Stimulated activated CD8-positive, alpha-beta memory T cell treated with anti-CD3 and anti-CD28 coated beads, Interleukin-4, amount 100 ng/mL, for 24 hours (primary cell): Measurements from ENCODE around the gene RBM6.
"Not testable (repeated sequence)": the region's sequence is repeated elsewhere in the genome, so short reads cannot be mapped to it uniquely, and the experiment has no call there.

Source experiments
- DNase-seq: peaks from one replicate; pipeline ENCODE4 v3.0.0-alpha.2; 2020; ENCODE audit warnings: low read depth

The RBM6 gene

GRCh38 chr3:49914906-49915305 lies 25.0 kb upstream of the RBM6 start:
- no peak for DNase-seq

DNA sequence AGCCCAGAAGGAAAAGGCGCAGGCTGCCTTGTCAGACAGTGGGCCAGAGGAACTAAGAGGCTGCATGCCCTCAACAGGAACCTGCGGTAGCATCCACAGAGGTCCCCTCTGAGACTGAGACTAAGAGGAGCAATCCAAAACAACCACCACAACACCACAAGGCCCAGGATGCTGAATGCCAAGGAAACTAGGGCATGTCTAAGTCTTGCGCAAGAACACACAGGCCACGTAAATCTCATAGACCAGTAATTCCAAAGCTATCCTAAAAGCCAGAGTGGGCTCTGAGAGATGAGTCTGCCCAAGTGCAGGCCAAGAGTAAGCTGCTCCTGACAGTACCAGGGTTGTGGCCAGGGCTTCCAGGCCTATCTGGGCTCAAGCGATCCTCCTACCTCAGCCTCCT lies 23.3 kb upstream of the RBM6 start:
- DNase-seq, result no peak

- not testable (repeated sequence) for DNase-seq
Measured at GRCh38 chr3:49917806-49918590, 22.0 kb upstream of the RBM6 start.

DNA sequence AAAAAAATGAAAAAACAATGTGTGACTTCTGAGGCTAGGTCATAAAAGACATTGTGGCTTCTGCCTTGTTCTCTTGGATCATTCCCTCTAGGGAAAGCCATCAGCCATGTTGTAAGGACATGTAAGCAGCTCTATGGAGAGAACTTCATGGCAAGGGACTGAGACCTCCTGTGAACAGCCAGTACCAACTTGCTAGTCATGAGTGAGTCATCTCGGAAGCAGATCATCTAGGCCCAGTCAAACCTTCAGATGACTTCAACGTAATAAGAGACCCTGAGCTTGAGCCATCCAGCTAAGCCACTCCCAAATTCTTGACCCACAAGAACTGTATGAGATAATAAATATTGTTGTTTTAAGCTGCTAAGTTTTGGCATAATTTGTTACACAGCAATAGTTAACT lies 15.3 kb upstream of the RBM6 start:
- no peak for DNase-seq

DNA sequence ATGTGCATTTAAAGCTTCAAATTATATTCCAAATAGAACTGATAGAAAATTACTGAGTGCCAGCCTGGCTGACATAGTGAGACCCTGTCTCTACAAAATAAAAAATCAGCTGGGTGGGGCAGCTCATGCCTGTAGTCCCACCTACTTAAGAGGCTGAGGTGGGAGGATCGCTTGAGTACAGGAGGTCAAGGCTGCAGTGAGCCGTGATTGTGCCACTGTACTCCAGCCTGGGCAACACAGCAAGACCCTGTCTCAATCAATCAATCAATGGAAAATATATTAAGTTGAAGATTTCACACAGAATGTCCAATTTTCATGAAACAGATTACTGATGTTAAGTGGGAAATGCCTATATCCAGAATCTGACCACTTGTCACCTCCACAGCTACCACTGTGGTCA lies 14.5 kb upstream of the RBM6 start:
- no peak for DNase-seq

GRCh38 chr3:49926117-49926728 lies 13.7 kb upstream of the RBM6 start:
- no peak for DNase-seq

DNA sequence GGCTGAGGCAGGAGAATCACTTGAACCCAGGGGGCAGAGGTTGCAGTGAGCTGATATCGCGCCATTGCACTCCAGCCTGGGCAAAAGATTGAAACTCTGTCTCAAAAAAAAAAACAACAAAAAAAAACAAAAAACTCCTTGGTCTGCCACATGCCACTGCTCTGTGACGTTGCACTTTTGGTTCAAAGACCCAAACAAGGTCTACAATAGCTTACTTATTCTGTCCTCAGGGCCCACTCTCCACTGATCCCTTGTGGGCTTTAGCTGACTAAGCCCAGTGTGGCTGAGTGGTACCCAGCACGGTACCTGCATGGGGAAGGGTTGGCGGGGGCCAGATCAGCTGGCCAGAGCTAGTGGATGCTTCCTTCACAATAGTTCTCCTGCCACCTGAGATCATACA lies 12.2 kb upstream of the RBM6 start:
- no peak for DNase-seq

DNA sequence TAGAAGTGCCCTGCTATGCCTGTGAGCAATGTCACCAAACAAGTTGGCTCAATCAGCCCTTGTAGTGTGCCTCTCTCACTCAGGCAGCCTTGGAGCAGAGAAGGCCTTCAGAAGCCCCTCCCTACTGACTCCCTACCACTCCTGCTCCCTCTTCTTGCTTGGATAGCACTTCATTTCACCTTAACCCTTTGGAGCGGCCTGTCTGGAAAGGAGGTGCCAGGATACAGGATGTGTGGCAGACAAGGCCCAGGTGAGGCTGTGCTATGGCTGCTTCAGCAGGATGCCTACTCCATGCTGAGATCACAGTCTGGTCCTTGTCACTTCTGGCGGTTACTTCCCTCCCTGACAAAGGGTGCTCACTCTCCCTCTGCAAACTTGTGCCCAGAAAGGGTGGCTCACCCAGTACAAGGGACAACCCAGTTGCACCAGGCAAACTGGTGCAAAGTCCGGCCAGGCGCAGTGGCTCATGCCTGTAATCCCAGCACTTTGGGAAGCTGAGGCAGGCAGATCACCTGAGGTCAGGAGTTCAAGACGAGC lies 11.4 kb upstream of the RBM6 start:
- no peak for DNase-seq

GRCh38 chr3:49929291-49930167 lies 10.4 kb upstream of the RBM6 start, which contains the start of gene MON1A:
Gene MON1A, minus strand, starts transcription at chr3:49929811. Its CDS starts 16,465 bp downstream, at chr3:49913346.
- peak; percentile 86 for DNase-seq

- no peak for DNase-seq
Measured at GRCh38 chr3:49930168-49930690, 9.7 kb upstream of the RBM6 start.

DNA sequence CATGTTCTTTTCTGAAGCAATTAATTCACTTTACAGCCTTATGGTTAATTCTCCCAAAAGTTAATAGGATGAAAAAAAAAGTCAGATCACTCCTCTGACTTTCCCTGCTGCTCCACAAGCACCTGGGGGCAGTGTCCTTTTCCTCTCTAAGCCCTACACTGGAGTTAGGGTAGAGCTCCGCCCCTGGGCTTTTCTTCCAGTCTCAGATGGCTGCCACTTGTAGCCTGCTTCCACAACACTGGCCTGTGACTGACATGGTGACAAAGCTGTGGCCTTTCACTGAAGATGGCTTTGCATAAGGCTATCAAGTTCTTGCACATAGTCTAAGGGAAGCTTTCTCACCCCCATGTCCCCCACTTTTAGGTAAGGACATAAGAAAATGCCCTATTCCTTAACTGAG lies 9.0 kb upstream of the RBM6 start:
- DNase-seq, result no peak

- not testable (repeated sequence) for DNase-seq
Measured at GRCh38 chr3:49932281-49932680, 7.7 kb upstream of the RBM6 start.

DNA sequence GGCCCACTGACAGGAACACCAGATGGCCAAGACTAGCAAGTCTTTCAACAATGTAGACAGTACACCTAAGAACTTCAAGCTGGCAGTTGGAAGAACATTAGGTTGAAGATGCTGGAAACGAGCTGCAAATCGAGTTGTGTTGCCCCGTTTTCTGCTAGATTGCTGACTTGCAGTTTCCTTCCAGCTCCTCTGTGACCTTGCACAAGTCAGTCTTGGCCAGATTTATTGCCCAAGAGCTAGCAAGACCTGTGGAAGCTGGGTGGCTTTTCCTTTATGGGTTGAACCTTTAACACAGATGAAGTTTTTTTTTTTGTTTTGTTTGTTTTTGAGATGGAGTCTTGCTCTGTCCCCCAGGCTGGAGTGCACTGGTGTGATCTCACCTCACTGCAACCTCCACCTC lies 2.9 kb upstream of the RBM6 start:
- no peak for DNase-seq

GRCh38 chr3:49940667-49941249 lies 808 bp downstream of the RBM6 start:
- DNase-seq, result no peak

DNA sequence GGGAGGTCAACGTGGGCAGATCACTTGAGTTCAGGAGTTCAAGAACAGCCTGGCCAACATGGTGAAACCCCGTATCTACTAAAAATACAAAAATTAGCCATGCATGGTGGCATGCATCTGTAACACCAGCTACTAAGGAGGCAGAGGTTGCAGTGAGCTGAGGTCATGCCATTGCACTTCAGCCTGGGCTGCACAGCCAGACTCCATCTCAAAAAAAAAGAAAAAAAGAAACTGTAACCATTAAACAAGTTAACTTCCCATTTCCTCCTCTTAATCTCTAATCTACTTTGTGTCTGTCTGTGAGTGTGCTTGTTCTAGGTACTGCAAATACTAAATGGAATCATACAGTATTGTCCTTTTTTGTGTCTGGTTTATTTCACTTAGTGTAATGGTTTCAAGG lies 2.7 kb downstream of the RBM6 start:
- DNase-seq, result no peak

- DNase-seq, result no peak
Measured at GRCh38 chr3:49952924-49953323, 13.0 kb downstream of the RBM6 start.

GRCh38 chr3:49955636-49956035 lies 15.7 kb downstream of the RBM6 start:
- no peak for DNase-seq

- DNase-seq, result no peak
Measured at GRCh38 chr3:49966233-49966942, 26.4 kb downstream of the RBM6 start.

GRCh38 chr3:49967291-49967690 lies 27.3 kb downstream of the RBM6 start:
- no peak for DNase-seq

DNA sequence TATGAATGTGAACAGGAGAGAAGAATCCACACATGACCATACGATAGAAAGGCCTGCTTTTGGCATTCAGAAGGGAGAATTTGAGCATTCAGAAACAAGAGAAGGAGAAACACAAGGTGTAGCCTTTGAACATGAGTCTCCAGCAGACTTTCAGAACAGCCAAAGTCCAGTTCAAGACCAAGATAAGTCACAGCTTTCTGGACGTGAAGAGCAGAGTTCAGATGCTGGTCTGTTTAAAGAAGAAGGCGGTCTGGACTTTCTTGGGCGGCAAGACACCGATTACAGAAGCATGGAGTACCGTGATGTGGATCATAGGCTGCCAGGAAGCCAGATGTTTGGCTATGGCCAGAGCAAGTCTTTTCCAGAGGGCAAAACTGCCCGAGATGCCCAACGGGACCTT lies 28.4 kb downstream of the RBM6 start:
- DNase-seq, result no peak

GRCh38 chr3:49972656-49973055 lies 32.7 kb downstream of the RBM6 start:
- DNase-seq, result no peak
